Activated naive CD4-positive, alpha-beta T cell treated with anti-CD3 and anti-CD28 coated beads, Interleukin-2, amount 10 ng/mL, durations not matched to agents 7 days and 5 days (primary cell): ENCODE data around the gene CEP55.
A peak's percentile ranks its signal among the peaks of the same experiment; 100 is the strongest.
"Not testable (repeated sequence)": the region's sequence is repeated elsewhere in the genome, so short reads cannot be mapped to it uniquely, and the experiment has no call there.

ENCODE experiments used
- CTCF ChIA-PET: fragments of 350-600 bp; sonication (Branson Sonifier 250); formaldehyde crosslinking; loops from one replicate; lab custom pipeline; 2021; ENCODE audit warnings: antibody characterized with exemption; lab: Charles Lee
- DNase-seq: peaks from one replicate; pipeline ENCODE4 v3.0.0-alpha.2; 2020
- H3K27ac Mint-ChIP-seq: one replicate; pipeline ENCODE4 v1.8.0; 2021; ENCODE audit warnings: mild to moderate bottlenecking, moderate library complexity, mixed read lengths
- H3K27me3 Mint-ChIP-seq: one replicate; pipeline ENCODE4 v1.8.0; 2021; ENCODE audit warnings: mild to moderate bottlenecking, mixed read lengths
- H3K36me3 Mint-ChIP-seq: one replicate; pipeline ENCODE4 v1.8.0; 2021; ENCODE audit warnings: mixed read lengths
- H3K4me1 Mint-ChIP-seq: one replicate; pipeline ENCODE4 v1.8.0; 2021; ENCODE audit warnings: mixed read lengths
- H3K4me3 Mint-ChIP-seq: one replicate; pipeline ENCODE4 v1.8.0; 2021; ENCODE audit warnings: mild to moderate bottlenecking, moderate library complexity, mixed read lengths
- H3K9me3 Mint-ChIP-seq: one replicate; pipeline ENCODE4 v1.8.0; 2021; ENCODE audit warnings: mixed read lengths

The CEP55 gene

DNA sequence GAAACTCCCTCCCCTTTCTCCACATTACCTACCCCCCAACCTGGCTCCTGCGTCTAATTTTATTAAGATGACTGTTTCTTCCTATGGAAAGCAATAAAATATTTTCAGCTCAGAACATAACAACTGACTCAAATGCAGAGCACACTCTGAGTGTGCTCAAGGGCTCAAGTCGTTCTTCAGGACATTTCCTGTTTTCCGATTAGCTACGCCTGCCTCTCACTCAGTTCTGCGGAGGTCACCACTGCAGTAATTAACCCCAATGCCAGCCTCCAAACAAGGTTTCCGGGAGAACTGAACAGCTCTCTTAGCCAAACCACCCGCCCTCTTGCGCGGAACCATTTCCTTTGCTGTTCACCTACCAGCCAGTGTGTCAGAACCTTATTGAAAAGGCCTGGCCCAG is 33.5 kb upstream of the CEP55 start:
- H3K4me3 Mint-ChIP-seq, result no peak overlapping the region
- no peaks in the 10 kb centered on the region for H3K36me3 Mint-ChIP-seq
- H3K27ac Mint-ChIP-seq, result peak overlapping the region; percentile 15
- H3K9me3 Mint-ChIP-seq, result no peaks in the 10 kb centered on the region
- peaks cover 13% of the 10 kb centered on the region for H3K4me1 Mint-ChIP-seq
- CTCF ChIA-PET, result interaction anchor here (0.9 to 1.9 kb wide), 6 partner anchors 8 to 109 kb away, joined by 3 to 12 read pairs (median 3); partner anchors contain the start of gene MYOF
- DNase-seq, result no peak
- no peaks in the 10 kb centered on the region for H3K27me3 Mint-ChIP-seq

DNA sequence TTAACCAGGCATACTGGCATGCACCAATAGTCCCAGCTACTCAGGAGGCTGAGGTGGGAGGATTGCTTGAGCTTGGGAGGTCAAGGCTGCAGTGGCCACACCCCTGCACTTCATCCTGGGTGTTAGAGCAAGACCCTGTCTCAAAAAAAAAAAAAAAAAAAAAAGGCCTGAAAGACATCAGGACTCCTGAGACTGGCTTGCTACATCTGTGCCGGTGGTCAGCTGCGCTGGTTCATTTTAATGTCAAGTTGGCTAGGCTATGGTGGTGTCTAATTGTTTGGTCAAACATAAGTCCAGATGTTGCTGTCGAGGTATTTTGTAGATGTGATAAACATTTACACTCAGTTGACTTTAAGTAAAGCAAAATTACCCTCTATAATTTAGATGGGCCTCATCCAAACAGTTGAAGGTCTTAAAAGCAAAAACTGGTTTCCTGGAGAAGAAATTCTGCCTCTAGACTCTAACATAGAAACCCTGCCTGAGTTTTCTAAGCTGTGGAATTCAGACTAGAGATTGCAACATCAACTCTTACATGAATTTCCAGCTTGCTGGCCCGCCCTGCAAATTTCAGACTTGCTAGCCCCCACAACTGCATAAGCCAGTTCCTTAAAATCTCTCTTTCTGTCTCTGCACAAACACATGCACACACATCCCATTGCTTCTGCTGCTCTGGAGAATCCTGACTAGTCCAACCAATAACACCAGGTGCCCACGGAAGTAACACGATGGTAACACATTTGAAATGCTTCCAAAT is 32.5 kb upstream of the CEP55 start:
- no peaks in the 10 kb centered on the region for H3K36me3 Mint-ChIP-seq
- H3K4me1 Mint-ChIP-seq, result peaks cover 13% of the 10 kb centered on the region
- no peak for DNase-seq
- H3K27ac Mint-ChIP-seq, result no peak overlapping the region
- H3K27me3 Mint-ChIP-seq, result no peaks in the 10 kb centered on the region
- no peaks in the 10 kb centered on the region for H3K9me3 Mint-ChIP-seq
- CTCF ChIA-PET, result interaction anchor here (1.0 to 1.9 kb wide), 4 partner anchors 10 to 87 kb away, joined by 3 to 12 read pairs (median 6); partner anchors contain the start of gene MYOF
- H3K4me3 Mint-ChIP-seq, result no peak overlapping the region

DNA sequence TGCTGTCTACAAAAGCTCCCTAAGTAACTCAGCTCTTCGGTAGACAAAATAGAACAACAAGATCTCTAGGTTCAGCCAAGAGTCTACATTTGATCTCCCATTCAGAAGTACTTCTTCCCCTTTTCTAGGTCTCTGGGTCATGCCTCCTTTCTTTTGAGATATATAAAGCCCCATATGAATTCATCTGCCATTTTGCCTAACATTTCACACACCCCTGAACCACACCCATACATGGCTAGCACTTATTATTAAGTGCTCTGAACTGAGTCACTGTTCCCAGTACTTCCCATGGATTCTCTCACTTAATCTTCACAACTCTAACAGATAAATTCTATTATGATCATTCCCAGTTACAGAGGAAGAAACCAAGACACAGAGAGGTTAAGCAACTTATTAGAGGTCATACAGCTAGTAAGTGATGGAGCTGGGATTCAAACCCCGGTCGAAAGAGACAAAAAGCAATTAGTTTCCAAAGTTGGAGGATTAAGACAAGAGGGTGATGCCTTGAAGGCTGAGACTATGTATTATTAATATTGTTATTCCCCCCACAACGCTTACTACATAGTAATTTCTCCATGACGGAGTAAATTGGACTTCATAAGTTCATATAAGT is 31.5 kb upstream of the CEP55 start:
- Mint-ChIP-seq H3K27me3 (no peaks in the 10 kb centered on the region), H3K36me3 (no peaks in the 10 kb centered on the region), H3K4me3 (no peak overlapping the region), H3K4me1 (peaks cover 13% of the 10 kb centered on the region), H3K27ac (no peak overlapping the region), H3K9me3 (no peaks in the 10 kb centered on the region)
- CTCF ChIA-PET, result interaction anchor here (0.8 to 1.2 kb wide), 3 partner anchors 9 to 89 kb away, joined by 3 to 7 read pairs (median 5); partner anchors contain the start of gene MYOF
- no peak for DNase-seq

DNA sequence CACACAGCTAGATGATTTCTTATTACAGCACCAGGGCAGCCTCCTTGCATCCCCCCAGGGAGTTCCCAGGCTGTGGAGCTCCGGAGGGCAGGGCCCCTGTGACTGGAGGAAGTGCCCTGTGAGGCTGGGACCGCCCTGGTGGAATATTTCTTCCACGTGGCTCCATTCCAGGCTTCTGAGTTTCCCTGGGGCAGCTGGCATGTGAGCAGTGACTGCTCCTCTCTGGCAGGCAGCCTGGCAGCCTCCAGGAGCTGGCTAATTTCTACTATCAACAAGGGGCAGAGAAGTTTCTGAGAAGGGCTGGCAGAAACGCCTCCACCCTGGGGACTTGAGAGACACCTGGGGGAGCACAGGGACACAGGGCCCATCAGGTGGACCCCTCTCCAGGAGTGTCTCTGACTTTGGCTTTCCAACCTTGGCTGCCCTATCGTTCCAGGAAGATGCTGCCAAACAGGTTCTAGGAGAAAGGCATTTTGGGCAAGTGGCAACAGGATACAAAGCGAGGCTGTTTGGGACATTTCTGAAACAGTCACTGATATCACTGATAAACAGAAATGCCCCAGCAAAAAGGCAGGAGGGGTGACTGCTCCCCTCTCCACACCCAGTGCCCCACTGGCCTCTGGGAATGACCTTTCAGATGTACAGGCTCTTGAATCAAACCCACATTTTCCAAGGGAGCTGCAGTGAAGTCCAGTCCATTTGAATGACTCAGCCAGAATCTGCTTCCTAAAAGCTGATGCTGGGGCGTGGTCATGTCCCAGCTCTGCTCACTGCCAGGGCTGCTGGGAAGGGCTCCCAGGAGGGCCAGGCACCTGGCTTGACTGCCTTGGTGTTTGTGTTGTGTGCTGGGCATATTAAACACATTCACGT is 30.4 kb upstream of the CEP55 start:
- H3K4me3 Mint-ChIP-seq, result no peak overlapping the region
- no peaks in the 10 kb centered on the region for H3K27me3 Mint-ChIP-seq
- H3K9me3 Mint-ChIP-seq, result no peaks in the 10 kb centered on the region
- CTCF ChIA-PET, result no interaction called here
- no peaks in the 10 kb centered on the region for H3K36me3 Mint-ChIP-seq
- peaks cover 13% of the 10 kb centered on the region for H3K4me1 Mint-ChIP-seq
- DNase-seq, result no peak
- no peak overlapping the region for H3K27ac Mint-ChIP-seq

DNA sequence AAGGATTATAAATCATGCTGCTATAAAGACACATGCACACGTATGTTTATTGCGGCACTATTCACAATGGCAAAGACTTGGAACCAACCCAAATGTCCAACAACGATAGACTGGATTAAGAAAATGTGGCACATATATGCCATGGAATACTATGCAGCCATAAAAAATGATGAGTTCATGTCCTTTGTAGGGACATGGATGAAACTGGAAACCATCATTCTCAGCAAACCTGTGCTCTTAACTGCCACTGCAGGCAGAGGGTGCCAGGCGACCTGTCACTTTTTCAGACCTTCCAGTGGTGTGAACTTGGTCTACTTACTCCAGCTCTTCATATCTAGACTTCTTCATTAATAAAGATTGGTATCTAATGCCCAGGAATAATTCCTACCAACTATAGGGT is 28.8 kb upstream of the CEP55 start:
- H3K4me3 Mint-ChIP-seq, H3K4me1 Mint-ChIP-seq, H3K9me3 Mint-ChIP-seq, H3K27me3 Mint-ChIP-seq, H3K36me3 Mint-ChIP-seq, H3K27ac Mint-ChIP-seq, DNase-seq: not testable (repeated sequence)
- CTCF ChIA-PET, result interaction anchor here (1.1 to 2.0 kb wide), 3 partner anchors 14 to 92 kb away, joined by 3 to 9 read pairs (median 5); partner anchors contain the start of gene MYOF

DNA sequence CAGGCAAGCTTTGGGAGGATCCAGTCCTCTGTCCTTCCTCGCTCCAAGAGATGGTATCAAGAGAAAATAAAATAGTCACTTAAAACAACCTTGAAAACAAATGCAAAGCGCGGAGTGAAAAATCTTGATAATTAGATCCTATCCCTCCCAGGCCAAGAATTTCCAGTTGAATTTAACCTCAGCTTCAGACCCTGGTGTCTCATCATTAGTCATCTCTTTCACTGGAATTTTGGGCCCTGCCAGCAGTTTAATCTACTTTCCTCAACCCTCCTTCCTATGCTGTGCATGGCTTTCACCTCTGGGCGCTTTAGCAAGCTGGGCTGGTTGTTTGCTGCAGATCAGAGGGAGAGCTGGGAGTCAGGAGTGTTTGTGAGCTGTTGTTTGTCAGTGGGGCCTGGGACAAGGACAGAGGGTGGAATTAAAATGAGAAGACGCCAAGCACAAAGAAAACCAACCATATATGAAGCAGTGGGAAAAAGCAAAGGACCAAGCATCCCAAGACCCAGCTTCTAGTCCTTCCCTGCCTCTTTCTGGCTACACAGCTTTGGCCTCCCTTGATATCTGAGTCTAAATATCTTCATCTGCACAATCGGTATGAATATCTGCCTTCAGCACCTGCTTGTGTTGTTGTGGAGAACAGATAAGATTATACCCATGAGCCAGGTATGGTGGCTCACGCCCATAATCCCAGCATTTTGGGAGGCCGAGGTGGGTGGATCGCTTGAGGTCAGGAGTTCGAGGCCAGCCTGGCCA is 27.8 kb upstream of the CEP55 start:
- CTCF ChIA-PET, result interaction anchor here (1.0 to 2.0 kb wide), 4 partner anchors 13 to 93 kb away, joined by 3 to 9 read pairs (median 4); partner anchors contain the start of gene MYOF
- Mint-ChIP-seq H3K4me3 (no peak overlapping the region), H3K9me3 (no peaks in the 10 kb centered on the region), H3K36me3 (no peaks in the 10 kb centered on the region), H3K4me1 (no peaks in the 10 kb centered on the region), H3K27ac (no peak overlapping the region), H3K27me3 (no peaks in the 10 kb centered on the region)
- DNase-seq, result no peak

DNA sequence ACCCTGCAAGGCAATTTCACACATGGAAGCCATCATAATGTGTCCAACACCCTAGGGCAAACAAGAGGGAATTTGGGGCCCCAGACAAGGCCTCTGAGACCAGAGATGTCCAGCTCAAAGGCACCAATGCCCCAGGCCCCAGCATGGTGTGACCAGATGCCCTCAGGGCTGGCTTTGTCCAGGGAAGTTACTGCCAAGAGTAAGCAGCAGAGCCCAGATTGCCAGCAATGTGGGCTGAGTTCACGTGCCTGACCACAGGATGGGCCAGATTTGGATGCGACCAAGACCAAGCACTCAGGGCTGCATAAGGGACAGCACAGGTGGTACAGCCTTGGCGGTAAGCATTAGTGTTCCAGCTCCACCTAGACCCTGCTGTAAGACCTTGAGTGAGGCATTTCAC is 27.0 kb upstream of the CEP55 start:
- CTCF ChIA-PET, result interaction anchor here (0.7 to 2.0 kb wide), 3 partner anchors 13 to 94 kb away, joined by 3 to 9 read pairs (median 4); partner anchors contain the start of gene MYOF
- H3K9me3 Mint-ChIP-seq, result no peaks in the 10 kb centered on the region
- no peak overlapping the region for H3K4me3 Mint-ChIP-seq
- H3K36me3 Mint-ChIP-seq, result no peaks in the 10 kb centered on the region
- no peak for DNase-seq
- no peaks in the 10 kb centered on the region for H3K4me1 Mint-ChIP-seq
- no peak overlapping the region for H3K27ac Mint-ChIP-seq
- no peaks in the 10 kb centered on the region for H3K27me3 Mint-ChIP-seq

DNA sequence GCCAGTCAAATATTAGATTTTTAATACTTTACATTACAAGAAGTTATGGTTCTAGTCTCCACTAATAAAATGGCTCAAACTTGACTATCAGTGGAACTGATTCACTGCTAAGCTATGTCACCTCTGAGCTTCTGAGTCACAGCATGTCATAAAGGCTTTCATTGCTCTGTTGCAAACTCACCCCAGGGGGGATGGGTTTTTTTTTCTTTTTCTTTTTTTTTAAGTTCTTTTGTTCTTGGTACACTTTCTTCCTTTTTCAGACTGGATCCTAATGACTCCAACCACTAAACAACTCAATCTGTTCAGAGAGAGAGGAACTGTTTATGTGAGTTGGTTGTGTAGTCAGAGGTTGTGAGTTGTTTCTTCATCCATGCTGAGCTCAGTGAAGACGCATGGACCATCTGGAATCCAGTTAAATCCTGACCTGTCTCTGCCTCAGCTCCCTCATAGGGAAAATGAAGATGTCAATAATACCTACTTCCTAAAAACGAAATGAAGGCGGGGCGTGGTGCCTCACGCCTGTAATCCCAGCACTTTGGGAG is 25.2 kb upstream of the CEP55 start:
- H3K9me3 Mint-ChIP-seq, result no peaks in the 10 kb centered on the region
- CTCF ChIA-PET, result interaction anchor here (1.0 to 6.3 kb wide), 3 partner anchors 8 to 95 kb away, joined by 3 to 42 read pairs (median 13); partner anchors contain the start of gene MYOF

DNA sequence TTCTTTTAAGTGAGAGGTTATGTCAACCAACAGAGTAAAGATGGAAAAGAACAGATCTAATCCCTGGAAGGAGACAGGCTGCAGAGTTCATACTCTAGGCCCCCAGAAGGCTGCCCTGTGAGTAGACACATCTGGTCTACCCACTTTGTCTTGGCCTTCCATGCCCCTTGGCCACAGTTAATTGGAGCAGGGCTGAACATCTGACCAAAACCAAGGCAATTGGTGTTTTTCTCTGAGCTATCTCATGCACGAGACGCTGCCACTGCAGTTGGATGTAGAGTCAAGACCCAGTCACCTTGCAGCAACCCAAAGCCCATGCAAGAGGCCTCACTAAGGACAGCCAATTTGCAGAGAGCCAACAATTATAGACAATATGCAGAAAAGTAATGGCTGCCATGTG is 23.3 kb upstream of the CEP55 start:
- no peak for DNase-seq
- Mint-ChIP-seq H3K27ac (no peak overlapping the region), H3K9me3 (no peaks in the 10 kb centered on the region), H3K4me3 (no peak overlapping the region), H3K27me3 (no peaks in the 10 kb centered on the region), H3K36me3 (no peaks in the 10 kb centered on the region), H3K4me1 (no peaks in the 10 kb centered on the region)
- CTCF ChIA-PET, result interaction anchor here (1.2 to 6.3 kb wide), 4 partner anchors 9 to 97 kb away, joined by 3 to 42 read pairs (median 4); partner anchors contain the start of gene MYOF

More for the DNA sequence above, 25.2 kb upstream of the CEP55 start:
- Mint-ChIP-seq H3K27me3 (no peaks in the 10 kb centered on the region), H3K36me3 (no peaks in the 10 kb centered on the region), H3K4me1 (no peaks in the 10 kb centered on the region), H3K4me3 (no peak overlapping the region), H3K27ac (no peak overlapping the region)
- DNase-seq, result no peak

DNA sequence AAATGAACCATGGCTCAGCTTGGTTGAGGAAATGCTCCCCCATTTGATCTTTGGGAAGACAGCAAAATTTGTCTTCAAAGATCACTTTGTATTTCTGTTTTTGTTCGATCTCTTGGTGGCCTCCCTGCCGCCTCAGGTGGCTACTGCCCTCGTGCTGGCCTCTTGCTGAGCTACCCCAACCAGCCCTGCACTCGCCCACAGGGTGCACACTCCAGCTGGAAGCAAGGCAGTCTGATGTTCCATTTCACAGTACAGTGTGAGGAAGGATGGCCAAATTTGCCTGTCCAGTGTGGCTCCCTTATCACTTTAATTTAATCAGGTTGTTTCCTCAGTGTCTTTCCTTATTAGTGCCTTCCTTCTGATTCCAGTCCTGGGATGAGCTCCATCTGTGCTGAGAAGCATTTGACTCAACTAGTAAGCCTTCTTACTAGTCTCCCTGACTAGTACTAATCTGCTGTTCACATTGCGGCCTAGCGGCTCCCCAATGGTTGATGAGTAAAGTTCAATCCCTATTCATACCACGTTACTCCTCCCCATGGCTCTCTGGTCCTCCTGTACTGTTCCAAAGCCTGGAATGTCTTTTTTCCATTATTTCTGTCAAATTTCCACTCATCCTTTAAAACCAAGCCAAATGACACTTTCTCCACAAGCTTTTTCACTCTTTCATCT is 22.5 kb upstream of the CEP55 start:
- Mint-ChIP-seq H3K4me1 (no peaks in the 10 kb centered on the region), H3K9me3 (no peaks in the 10 kb centered on the region)
- no peak for DNase-seq

DNA sequence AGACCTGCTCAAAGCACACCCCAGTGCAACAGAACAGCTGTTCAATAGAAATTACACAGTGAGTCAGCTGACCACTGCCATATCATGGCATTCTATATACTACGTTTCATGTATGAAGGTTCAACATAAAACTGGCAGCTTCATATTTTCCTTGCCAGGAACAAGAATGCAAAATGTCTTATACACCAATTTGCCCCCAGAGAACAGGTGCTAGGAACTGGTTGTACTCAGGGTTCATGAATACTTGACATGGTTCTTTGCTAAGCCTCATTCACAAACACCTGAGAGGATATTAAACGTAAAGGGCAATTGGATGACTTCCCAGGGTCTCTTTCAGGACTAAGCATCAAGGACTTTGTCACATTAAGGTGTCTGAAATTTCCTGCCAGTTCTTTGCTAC is 21.2 kb upstream of the CEP55 start:
- Mint-ChIP-seq H3K9me3 (no peaks in the 10 kb centered on the region), H3K4me1 (no peaks in the 10 kb centered on the region), H3K27ac (no peak overlapping the region), H3K36me3 (no peaks in the 10 kb centered on the region), H3K4me3 (no peak overlapping the region), H3K27me3 (no peaks in the 10 kb centered on the region)
- no peak for DNase-seq
- CTCF ChIA-PET, result interaction anchor here (6.3 kb wide), 1 partner anchor 99 kb away, joined by 42 read pairs; no protein-coding TSS in a partner anchor

More for the DNA sequence above, 22.5 kb upstream of the CEP55 start:
- H3K27ac Mint-ChIP-seq, result no peak overlapping the region
- CTCF ChIA-PET, result interaction anchor here (1.2 to 6.3 kb wide), 4 partner anchors 8 to 97 kb away, joined by 3 to 42 read pairs (median 4); partner anchors contain the start of gene MYOF
- no peak overlapping the region for H3K4me3 Mint-ChIP-seq
- H3K27me3 Mint-ChIP-seq, result no peaks in the 10 kb centered on the region
- H3K36me3 Mint-ChIP-seq, result no peaks in the 10 kb centered on the region

DNA sequence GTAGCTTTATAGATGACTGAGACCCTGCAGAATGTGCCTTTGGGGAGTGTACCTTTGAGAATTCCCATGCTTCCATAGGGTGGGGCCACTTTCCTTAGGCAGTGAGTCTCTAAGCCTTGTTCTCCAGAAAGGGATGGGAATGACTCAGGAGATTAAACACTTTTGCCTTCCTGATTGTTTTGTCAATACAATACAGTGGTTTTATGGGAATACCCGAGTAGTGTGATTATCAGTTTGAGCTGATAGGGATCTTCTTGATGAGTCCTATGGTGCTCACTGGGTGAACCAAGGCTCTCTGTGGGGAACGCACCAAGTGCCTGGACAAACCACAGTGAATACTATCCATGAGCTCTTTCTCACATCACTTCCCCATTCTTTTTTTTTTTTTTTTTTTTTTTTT is 20.5 kb upstream of the CEP55 start:
- Mint-ChIP-seq H3K36me3 (no peaks in the 10 kb centered on the region), H3K27ac (no peak overlapping the region), H3K4me1 (no peaks in the 10 kb centered on the region), H3K9me3 (no peaks in the 10 kb centered on the region), H3K27me3 (peaks cover 4% of the 10 kb centered on the region), H3K4me3 (no peak overlapping the region)
- CTCF ChIA-PET, result interaction anchor here (6.3 kb wide), 1 partner anchor 99 kb away, joined by 42 read pairs; no protein-coding TSS in a partner anchor
- no peak for DNase-seq
